Measurements from ENCODE around the gene SIX5. TPM values are rescaled to one million over a fixed set of nuclear protein-coding genes. Genes with fewer than 3 reads are reported as not detected.

SIX5 gene
- total and polyA plus RNA-seq, 9 of the 15 experiments (the other 6 are each of a cell fraction or from before 2014, with no cell fraction given), result 1.4 to 17.2 (median 7.4) TPM; not detected in 2

DNA sequence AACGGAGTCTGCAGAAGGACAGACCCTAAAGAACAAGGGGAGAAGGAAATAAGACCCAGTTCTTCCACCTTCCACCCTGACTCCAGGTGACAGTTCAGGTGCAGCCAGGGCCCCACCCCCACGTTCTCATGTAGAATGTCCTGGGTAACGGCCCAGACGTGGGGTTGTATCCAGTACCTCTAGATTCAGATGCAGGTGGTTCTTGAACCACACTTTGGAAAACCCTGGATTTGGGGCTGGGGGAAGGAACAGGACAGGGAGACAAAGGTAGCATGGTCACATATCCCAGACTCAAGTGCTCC, 11.0 kb upstream of the SIX5 start (continued):
- TF ChIP-seq, protein P1, sequence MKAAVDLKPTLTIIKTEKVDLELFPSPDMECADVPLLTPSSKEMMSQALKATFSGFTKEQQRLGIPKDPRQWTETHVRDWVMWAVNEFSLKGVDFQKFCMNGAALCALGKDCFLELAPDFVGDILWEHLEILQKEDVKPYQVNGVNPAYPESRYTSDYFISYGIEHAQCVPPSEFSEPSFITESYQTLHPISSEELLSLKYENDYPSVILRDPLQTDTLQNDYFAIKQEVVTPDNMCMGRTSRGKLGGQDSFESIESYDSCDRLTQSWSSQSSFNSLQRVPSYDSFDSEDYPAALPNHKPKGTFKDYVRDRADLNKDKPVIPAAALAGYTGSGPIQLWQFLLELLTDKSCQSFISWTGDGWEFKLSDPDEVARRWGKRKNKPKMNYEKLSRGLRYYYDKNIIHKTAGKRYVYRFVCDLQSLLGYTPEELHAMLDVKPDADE (conservative IDR thresholded peaks at IDR 0.05; ENCODE audit: control insufficient read depth, low read depth, low read length), result no peak
- no peak for TF ChIP-seq ZNF121 (CRISPR knock-in tag; conservative IDR thresholded peaks at IDR 0.05)
- TF ChIP-seq, protein P2, sequence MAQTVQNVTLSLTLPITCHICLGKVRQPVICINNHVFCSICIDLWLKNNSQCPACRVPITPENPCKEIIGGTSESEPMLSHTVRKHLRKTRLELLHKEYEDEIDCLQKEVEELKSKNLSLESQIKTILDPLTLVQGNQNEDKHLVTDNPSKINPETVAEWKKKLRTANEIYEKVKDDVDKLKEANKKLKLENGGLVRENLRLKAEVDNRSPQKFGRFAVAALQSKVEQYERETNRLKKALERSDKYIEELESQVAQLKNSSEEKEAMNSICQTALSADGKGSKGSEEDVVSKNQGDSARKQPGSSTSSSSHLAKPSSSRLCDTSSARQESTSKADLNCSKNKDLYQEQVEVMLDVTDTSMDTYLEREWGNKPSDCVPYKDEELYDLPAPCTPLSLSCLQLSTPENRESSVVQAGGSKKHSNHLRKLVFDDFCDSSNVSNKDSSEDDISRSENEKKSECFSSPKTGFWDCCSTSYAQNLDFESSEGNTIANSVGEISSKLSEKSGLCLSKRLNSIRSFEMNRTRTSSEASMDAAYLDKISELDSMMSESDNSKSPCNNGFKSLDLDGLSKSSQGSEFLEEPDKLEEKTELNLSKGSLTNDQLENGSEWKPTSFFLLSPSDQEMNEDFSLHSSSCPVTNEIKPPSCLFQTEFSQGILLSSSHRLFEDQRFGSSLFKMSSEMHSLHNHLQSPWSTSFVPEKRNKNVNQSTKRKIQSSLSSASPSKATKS (CRISPR knock-in tag; IDR thresholded peaks at IDR 0.05), result no peak

DNA sequence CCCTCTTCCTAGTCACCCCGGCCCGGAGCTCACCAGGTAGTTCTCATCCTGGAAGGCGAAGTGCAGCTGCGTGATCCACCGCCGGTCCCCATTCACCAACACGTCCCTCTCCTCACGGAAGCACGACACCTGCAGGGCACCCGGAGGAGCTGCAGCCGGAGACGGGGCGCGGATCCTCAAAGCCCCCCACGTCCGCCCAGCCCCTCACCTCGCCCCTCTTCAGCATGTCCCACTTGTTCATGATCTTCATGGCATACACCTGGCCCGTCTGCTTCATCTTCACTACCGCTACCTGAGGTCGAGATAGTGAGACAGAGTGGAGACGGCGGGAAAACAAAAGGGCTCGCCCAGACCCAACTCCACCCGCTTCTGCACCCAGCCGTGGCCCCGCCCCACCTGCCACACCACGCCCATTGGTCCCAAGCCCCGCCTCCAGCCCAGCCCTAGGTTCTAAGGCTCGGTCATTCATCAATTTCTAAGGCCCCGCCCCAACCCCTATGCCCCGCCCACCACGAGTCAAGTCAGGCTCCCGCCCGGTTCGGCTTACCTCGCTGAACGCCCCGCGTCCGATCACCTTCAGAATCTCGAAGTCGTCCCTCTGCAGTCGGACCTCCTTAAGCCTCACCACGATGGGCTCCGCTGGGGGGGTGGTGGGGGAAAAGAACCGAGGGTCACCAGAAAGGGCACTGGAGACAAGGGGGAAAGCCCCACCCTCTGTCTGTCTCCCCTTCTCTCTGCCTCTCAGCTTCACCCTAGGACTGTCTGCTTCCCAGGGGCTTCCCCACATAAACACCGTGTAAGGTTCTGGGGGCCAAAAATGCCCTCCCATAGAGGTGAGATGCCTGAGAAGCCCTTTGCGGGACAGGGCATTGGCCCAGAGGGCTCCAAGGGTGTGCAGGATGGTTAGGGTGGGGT, 10.4 kb upstream of the SIX5 start:
- peak; percentile 94 to 98 (median 95) for DNase-seq (ENCODE audit: extremely low read depth in 1 of 4, low spot score in 3 of 4)
- peak; percentile 96 for ATAC-seq
- H3K9me1 ChIP-seq (ENCODE audit: control insufficient read depth, insufficient read depth, low read length), result peaks cover 6% of the 10 kb centered on the region
- CTCF ChIA-PET (ENCODE audit: low intra/inter-chr PET ratio), result interaction anchor here (0.5 to 0.6 kb wide), 3 partner anchors 19 to 822 kb away, joined by 3 to 4 read pairs (median 4); partner anchors contain the start of gene CALM3
- intact Hi-C loops (cut with micrococcal nuclease), result no loop called here
- peaks cover 16 to 67% of the 10 kb centered on the region in 2 experiments for H3K4me1 ChIP-seq (replicated peaks in 1 of 2; ENCODE audit: control insufficient read depth in 2 of 2, insufficient read depth in 2 of 2, low read length in 2 of 2)
- WGBS (ENCODE audit: insufficient coverage, low coverage, missing lambda C conversion rate), result 2% methylated on average over 42 of the region's 48 CpGs
- no peaks in the 10 kb centered on the region for H3K27me3 ChIP-seq (ENCODE audit: control insufficient read depth in 2 of 2, insufficient read depth in 2 of 2, low read length in 2 of 2)
- FAIRE-seq, result peak; percentile 95
- peaks cover 10% of the 10 kb centered on the region; the same call in 1 of the 2 replicates for H4K20me1 ChIP-seq (replicated peaks; ENCODE audit: control insufficient read depth, insufficient read depth, low read length)
- peak overlapping the region; percentile 44 for H3K4me3 ChIP-seq
- peak overlapping the region; percentile 83 for H3K4me2 ChIP-seq (ENCODE audit: insufficient read depth, low read length)
- H3K9me3 ChIP-seq (replicated peaks; ENCODE audit: control insufficient read depth, insufficient read depth, low read depth, low read length), result no peaks in the 10 kb centered on the region
- no peaks in the 10 kb centered on the region for H3K79me2 ChIP-seq (ENCODE audit: control insufficient read depth, insufficient read depth, low read length)
- no TSS peak for BruUV-seq (replicated peaks)
- POLR2A ChIA-PET, result interaction anchor here (0.6 to 7.7 kb wide), 8 partner anchors 8 to 298 kb away, joined by 3 to 70 read pairs (median 4); partner anchors contain the start of genes DMWD and SIX5
- peak overlapping the region; percentile 96 for H2AFZ ChIP-seq (ENCODE audit: low read depth, low read length)
- peaks cover 19% of the 10 kb centered on the region; the same call in 2 of the 3 replicates for H3K36me3 ChIP-seq (ENCODE audit: control insufficient read depth, insufficient read depth, low read length)
- peak overlapping the region; percentile 70 for H3K27ac ChIP-seq (ENCODE audit: extremely low read depth, low read depth, low read length)
- H3K9ac ChIP-seq (ENCODE audit: insufficient read depth in 1 of 2, low read depth in 2 of 2, low read length in 2 of 2), result peak overlapping the region; percentile 62 to 87
- in situ Hi-C loops (cut with MboI), result no loop called here
- TF ChIP-seq MAZ (CRISPR knock-in tag; conservative IDR thresholded peaks at IDR 0.05 in 1 of 2, IDR thresholded peaks at IDR 0.05 in 1 of 2) (peak; percentile 41 to 67), NFXL1 (CRISPR knock-in tag; IDR thresholded peaks at IDR 0.05) (no peak), THRB (CRISPR knock-in tag; conservative IDR thresholded peaks at IDR 0.05) (0 out of 2 replicates have a peak, but pooled peaks have one; percentile 64), EGR1 (conservative IDR thresholded peaks at IDR 0.05) (no peak), ZNF75A (CRISPR knock-in tag; IDR thresholded peaks at IDR 0.05) (no peak), TEAD2 (tag; IDR thresholded peaks at IDR 0.05) (no peak)
- TF ChIP-seq, protein P3, sequence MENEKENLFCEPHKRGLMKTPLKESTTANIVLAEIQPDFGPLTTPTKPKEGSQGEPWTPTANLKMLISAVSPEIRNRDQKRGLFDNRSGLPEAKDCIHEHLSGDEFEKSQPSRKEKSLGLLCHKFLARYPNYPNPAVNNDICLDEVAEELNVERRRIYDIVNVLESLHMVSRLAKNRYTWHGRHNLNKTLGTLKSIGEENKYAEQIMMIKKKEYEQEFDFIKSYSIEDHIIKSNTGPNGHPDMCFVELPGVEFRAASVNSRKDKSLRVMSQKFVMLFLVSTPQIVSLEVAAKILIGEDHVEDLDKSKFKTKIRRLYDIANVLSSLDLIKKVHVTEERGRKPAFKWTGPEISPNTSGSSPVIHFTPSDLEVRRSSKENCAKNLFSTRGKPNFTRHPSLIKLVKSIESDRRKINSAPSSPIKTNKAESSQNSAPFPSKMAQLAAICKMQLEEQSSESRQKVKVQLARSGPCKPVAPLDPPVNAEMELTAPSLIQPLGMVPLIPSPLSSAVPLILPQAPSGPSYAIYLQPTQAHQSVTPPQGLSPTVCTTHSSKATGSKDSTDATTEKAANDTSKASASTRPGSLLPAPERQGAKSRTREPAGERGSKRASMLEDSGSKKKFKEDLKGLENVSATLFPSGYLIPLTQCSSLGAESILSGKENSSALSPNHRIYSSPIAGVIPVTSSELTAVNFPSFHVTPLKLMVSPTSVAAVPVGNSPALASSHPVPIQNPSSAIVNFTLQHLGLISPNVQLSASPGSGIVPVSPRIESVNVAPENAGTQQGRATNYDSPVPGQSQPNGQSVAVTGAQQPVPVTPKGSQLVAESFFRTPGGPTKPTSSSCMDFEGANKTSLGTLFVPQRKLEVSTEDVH (IDR thresholded peaks at IDR 0.05; ENCODE audit: low read depth, partially characterized antibody), result peak; percentile 92
